GM19463 (cell line): Measurements from ENCODE around the gene MTG2.
"Not testable (repeated sequence)": the region's sequence is repeated elsewhere in the genome, so short reads cannot be mapped to it uniquely, and the experiment has no call there.

Experiments
- ATAC-seq: cut with Tn5 transposase; IDR thresholded peaks from one replicate; pipeline ENCODE4 v1.9.1; 2021; ENCODE audit warnings: mild to moderate bottlenecking, moderate library complexity; ENCODE audit not compliant: unreplicated experiment

Gene MTG2

DNA sequence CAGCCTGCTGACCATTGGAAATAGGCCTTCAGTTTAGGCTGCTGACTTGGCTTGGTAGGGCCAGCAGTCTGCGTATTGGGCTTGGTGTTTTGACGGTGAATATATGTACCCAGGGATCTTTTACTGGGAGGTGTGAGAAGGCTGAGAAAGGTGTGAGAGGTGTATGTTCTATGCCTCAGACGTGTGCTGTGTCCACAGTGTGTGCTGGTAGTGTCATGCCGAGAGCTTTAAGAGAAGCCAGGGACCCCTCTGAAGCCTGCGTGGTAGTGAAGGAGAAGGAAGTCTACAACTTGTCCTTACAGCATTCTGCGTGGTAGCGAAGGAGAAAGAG, 37.2 kb upstream of the MTG2 start:
- ATAC-seq, result no peak

DNA sequence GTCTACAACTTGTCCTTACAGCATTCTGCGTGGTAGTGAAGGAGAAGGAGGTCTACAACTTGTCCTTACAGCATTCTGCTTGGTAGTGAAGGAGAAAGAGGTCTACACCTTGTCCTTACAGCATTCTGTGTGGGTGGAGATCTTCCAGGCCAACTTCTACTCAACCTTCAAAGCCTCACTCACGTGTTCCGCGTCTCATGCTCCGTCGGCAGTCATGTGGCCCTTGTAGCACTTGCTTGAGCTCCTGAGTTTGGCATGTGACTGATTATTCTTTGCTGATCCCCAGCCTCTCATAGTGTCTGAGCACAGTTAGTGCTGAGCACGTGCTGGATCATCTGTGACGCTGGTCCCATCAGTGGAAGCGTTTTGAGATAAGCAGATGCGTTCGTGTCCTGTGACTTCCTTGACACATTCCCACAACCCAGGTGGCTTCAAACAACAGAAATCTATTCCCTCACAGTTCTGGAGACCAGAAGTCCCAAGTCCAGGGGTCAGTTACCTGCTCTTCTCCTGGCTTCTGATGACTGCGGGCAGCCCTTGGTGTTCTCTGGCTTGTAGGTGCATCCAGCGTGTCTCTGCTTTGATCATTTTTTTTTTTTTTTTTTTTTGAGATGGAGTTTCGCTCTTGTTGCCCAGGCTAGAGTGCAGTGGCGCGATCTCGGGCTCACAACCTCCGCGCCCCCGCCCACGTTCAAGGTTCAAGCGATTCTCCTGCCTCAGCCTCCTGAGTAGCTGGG, 36.6 kb upstream of the MTG2 start:
- ATAC-seq, result no peak

DNA sequence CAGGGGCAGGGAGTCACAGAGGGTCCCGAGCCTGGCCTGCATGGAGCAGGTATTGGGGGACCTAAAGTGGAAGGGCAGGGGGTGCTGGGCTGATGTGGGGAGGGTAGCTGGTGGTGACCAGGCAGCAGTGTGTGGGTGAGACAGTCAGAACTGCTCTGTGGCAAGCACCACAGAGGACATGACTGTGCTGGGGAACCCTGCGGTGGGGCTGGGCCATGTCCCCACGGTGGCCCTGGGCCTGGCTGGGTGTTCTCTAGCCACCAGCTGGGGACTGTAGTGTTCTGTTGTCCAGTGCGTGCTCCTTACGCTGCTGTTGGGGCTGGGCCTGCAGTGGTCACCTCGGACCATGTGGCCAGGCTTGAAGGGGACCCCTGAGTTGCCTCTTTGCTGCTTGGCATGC, 35.7 kb upstream of the MTG2 start:
- ATAC-seq, result no peak

DNA sequence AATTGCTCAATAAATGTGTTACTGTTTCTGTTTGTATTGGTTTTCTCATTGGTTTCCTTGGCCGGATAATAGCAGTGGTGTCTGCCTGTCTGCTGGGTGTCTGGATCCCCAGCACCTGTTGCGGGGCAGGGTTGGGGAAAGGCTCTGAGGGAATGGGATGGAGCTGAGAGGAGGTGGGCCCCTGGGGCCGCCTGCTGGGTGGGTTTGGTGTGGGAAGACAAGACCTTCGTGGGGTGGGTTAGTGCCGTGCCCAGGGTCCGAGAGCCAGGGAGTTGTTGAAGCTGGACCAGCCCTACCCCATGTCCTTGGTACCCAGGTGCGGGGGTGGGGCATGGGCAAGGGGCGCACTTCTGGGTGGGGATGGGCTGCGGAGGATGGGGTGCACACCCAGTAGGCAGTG, 35.3 kb upstream of the MTG2 start:
- ATAC-seq, result no peak

DNA sequence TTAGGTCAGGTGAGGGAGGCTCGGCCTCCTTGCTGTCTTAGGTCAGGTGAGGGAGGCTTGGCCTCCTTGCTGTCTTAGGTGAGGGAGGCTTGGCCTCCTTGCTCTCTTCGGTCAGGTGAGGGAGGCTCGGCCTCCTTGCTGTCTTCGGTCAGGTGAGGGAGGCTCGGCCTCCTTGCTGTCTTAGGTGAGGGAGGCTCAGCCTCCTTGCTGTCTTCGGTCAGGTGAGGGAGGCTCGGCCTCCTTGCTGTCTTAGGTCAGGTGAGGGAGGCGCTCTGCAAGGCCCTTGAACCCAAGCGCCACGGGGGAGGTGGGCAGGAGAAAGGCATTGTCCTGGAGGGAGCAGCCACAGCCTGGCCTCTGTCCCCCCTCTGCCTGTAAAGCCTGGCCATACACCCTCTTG, 34.4 kb upstream of the MTG2 start:
- not testable (repeated sequence) for ATAC-seq

DNA sequence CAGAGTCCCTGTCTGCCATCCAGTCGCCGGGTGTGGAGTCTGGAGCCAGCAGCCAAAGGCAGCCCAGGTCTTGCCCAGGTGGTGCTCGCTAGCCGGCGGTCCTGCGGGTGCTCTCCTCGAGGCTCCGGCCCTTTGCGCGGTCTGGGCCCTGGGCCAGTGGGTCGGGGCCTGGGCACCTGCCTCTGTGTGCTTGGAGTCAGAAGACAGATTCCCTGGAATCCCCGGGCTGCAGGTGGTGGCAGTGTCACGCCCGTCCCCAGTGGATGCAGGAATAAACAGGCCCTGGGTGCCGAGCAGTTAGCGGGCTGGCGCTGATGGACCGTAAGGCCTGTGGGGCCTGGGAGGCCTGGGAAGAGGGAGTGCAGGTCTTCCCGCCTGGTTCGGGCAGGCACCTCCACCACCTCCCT, 33.9 kb upstream of the MTG2 start:
- no peak for ATAC-seq

DNA sequence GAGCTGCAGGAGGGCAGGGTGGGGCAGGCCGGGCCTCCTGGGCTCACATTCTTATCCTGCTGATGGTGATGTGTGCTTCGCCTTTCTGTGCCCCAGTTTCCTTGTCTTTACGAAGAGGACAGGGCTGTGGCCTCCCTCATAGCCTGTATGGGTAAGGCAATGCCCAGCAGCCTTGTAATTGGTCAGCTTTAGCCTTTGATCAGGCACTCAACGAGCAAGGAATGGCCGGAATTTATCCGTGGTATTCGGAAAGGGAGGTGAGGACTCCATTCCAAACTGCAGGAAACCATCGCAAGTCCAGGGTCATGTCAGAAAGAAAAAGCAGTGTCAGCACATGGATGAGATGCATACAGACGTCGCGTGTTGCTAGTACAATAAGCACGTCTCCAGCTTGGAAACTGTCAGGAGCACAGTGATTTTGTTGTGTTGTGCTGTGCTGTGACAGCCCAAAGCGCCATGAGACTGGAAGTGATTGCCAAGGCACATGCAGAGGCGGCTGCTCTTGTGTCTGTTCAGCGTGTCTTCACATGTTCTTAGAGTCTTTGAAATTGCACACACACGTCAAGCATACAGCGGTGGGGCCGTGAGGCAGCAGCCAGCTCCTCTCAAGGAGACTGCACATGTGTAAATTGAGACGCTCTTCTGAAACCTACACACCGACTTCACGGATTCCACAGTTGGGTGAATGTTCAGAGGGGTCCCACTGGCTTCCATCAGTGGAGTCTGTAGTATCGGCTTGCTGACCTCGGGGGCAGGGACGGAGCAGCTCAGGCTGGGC, 33.1 kb upstream of the MTG2 start:
- ATAC-seq, result no peak

DNA sequence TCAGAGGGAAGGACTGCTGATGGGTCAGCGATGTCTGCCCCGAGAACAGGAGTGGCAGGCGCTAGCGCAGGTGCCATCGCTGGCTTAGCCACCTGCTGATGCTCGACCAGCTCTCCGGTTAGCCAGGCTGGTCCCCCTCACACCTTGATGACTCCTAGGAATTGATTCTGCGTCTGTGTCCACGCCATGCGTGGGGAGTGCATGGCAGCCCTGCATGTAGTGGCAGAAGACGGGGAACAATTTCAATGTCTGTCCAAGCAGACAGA, 32.6 kb upstream of the MTG2 start:
- no peak for ATAC-seq

DNA sequence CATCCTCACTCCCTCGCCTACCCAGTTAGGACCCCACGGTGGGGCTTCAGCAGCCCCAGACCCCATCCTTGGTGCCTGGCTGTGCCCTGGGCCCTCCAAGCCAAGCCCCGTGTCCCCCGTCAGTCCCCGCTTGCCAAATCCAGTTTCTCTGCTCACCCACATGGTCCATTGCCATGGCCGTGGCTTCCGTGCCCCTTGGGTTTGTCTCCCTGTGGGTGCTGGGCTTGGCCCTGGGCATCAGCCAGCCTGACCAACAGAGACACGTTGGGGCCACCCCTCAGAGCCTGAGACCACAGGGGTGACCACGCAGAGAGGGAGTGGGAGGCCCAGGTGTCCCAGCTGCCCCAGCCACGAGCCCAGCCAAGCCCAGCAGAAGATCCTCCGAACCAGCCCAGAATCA, 31.6 kb upstream of the MTG2 start:
- no peak for ATAC-seq

DNA sequence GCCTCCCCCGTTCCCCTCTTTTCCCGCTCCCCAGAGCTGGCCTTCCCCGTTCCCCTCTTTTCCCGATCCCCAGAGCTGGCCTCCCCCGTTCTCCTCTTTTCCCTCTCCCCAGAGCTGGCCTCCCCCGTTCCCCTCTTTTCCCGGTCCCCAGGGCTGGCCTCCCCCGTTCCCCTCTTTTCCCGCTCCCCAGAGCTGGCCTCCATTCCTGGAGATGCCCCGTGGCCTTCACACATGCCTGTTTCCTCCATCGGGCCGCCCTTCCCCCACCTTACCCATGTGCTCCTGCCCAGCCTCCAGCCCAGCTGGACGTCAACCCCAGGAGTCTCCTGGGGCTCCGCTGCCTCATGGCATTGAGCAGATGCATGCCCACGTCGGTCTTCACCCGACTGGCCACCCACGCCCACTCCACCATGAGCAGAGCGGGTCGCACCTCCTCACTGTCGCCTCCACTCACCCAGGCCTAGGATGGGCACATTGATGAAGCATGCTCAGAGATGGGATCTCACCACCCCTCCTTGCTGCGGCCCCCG, 30.9 kb upstream of the MTG2 start:
- ATAC-seq, result no peak

DNA sequence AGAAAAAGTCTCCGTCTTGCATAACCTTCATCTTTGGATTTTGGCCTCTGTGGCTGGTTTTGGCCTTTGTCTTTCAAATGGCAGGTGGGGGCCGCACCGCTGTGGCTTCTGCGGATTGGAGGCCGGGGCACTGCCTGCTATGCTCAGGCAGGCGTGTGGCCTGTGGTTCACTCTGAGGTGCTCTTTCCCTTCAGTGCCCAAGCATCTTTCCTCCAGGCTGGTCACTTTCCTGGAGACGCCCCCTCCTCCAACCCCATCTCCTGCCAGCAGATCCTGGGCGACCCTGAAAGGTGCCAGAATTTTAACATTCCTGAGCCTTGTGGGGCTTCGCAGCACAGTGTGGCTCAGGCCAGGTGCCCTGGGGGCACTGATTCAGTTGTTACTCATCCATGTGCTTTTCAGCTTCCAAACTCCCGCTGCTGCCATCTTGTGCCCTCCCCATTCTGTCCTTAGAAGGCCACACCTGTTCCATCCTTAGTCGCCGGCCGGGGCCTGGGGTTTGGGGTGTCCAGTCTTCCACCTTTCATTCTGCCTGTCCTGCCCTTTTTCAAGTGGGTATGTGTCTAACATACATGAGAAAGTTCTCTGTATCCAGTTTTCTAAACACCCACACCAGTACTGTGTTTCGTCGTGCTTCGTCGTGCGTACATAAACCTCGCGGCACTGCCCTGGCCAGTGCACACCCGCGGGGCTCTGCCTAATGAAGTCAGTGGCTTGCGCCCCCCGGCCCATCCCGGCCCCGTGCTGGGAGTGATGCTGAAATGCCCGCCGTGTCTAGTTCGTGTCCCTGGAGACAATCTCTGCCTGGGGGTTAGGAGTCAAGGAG, 27.2 kb upstream of the MTG2 start:
- ATAC-seq, result no peak

DNA sequence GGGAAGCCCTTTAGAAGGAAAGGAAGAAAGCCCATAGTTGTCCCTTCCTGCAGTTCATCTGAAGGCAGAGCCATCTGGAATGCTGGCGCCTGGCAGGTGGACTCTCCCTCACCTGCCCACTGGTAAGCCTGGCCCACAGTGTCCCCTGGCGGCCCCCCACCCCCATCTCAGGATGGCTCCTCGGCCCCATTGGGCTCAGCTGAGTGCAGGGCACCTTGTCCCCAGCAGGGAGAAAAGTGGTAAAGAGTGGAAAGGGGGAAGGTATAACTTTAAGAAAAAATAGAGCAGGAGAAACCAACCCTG, 26.6 kb upstream of the MTG2 start:
- ATAC-seq, result no peak

DNA sequence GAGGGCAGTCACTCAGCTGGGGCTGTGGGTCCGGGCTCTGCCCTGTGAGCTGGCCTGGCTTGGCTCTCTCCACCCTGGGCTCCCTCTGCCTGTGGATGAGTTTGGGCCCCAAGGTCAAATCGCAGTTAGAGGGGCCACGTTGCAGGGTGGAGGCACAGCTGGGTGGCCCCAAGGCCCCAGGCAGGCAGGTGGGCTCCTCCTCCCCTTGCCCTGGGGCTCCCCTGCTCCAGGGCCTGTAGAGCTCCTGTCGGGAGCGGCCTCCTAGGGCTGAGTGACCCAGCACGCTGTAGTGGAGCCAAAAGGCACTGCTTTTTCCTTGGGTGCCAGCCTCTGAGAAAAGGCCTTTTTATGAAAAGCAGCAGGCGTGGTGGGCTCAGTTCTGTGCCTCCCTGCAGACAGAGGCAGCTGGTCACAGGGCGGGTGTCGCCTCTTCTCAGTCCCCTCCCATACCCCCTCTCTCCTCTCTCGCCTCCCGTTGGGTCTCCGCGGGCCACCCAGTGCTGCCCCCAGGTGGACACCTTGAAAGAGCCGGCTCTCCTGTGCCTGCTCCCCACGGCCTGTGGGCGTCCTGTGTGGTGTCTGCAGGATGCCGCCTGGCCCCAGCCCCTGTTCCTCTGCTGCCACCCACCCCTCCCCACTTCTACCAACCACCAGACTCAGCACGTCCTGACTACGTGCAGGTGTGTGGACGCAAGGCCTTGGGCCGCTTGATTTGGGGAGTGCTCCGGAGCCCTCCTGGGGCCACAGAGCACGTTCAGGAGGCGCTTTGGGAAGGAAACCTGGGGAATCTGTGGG, 26.0 kb upstream of the MTG2 start:
- peak; percentile 58 for ATAC-seq

DNA sequence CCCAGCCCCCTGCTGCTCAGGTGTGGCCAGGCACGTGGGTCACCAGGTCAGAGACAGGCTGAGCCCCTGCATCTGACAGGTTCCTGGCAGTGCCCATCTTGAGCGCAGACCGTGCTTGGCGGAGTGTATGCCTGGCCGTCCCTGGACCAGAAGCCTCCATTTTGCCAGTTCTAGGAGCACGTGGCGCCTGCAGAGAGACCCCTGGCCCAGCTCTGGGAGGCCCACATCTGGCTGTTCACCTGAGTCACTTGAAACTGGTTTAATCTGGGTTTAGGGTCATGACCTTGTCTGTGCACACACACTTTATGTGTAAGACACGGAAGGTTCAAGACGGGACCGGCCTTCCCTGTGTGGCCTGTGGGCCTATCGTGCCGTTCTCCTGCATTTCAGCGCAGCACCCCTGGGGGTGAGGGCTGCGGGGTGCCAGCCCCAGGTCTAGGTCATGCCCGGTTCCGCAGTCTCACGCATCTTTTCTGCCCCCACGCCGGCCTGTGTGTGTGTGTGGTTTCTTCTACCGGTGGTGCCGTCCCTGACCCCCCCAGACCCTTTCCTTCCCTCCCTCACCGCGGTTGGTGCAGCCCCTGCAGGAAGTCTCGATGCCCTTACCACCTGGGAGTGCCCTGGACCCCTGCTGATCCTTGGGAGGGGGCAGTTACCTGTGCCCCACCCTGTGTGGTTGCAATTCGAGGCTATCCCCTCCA, 25.3 kb upstream of the MTG2 start:
- no peak for ATAC-seq

DNA sequence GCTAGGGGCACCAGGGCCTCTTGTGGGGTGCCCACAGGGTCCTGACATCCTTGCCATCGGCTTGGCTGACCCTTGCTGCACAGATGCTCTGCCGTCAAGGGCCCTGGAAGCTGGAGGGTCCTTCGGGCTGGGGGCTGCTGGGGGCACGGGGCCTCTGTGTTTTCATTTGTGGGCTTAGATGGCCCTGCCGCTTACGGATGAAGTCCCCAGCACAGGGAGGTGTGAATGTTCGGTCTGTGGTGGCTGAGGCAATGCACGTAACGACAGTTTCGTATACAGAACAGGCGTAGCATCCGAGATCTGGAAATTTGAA, 24.8 kb upstream of the MTG2 start:
- no peak for ATAC-seq

DNA sequence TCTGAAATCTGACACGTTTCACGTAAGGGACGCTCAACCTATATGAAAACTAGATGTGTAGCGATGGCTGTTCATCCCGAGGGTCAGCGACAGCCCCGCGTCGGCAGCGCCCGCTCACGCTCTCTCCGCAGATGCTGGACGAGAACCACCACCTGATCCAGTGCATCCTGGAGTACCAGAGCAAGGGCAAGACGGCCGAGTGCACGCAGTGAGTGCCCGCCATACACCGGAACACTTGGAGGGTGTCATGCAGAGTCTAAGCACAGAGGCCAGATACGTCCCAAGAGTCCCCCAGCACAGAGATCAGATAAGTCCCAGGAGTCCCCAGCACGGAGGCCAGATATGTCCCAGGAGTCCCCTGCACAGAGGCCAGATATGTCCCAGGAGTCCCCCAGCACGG, 24.3 kb upstream of the MTG2 start:
- no peak for ATAC-seq

DNA sequence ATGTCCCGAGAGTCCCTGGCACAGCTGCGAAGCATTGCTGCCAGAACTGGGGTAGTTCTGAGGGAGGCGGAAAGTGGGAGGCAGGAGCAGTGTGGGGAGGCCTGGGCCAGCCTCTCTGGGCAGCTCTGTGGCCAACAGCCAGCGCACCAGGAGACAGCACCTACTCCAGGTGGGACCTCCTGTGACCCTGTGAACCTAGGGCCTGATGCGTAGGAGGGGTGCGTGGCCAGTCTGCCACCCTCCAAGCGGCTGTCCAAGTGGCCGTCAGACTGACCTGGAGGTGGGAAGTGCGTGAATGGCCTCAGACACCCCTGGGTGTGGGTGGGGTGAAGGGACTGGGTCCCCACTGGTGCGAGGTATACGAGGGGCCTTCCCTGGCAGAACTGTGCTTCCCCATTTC, 23.8 kb upstream of the MTG2 start:
- no peak for ATAC-seq

DNA sequence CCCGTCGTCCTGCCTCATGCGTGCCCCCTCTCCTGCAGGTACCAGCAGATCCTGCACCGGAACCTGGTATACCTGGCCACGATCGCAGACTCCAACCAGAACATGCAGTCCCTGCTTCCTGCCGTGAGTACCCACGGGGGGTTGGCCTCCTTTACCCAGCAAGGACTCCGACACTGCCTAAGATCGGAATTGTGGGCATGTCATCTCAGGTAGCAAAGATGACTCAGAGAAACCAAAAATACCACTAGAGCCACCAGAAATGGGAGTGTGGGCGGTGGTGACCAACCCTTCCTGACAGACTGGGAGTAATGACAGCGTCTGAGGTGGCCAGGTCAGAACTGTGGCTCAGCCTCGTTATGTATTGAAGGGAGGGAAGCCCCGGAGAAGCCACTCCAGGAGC, 23.0 kb upstream of the MTG2 start:
- ATAC-seq, result peak; percentile 81

DNA sequence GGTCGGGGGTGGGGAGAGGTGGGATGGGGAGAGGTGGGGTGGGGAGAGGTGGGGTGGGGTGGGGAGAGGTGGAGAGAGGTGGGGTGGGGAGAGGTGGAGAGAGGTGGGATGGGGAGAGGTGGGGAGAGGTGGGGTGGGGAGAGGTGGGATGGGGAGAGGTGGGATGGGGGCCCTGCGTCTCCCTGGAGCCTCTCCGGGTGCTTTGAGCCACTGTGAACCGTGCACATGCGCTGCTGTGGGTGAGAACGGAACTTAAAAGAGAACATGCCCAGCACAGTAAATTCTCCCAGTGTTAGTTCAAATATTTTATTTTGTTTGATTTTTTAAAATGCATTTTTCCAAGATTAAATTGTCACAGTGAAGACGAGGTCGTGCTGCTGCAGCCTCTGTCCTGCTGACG, 22.6 kb upstream of the MTG2 start:
- no peak for ATAC-seq

DNA sequence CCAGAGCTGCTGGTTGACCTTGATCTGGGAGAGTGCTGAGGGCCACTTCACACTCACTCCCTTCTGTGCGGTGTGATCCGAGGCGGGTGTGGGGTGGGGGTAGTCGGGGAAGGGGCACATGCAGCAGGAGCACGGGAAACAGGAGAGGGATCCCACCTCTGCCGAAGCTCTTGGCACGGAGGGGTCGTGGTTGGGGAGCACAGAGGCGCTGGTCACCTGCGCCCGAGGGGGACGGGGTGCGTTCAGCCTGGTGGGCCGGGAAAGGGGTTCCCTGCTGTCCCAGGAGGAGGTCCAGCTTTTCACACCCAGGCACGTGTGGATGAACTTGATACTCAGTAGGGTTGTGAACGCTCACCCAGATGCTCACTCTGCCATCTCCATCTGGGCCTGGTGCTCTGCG, 22.0 kb upstream of the MTG2 start:
- no peak for ATAC-seq

DNA sequence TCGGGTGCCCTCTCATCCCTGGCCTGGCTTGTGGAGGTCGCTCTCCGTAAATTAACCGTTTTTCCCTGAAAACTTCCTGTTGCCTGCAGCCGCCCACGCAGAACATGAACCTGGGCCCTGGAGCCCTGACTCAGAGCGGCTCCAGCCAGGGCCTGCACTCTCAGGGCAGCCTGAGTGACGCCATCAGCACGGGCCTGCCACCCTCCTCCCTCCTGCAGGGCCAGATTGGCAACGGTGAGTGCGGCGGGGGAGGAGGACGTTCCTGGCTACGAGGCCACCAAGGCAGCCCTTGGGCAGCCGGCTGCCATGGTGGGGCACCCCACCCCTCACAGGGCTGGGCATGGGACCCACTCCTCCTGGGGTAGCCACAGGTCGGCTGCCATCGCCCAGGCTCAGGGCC, 21.5 kb upstream of the MTG2 start:
- ATAC-seq, result no peak
